ENCODE measurements around the gene PFKP.

The PFKP gene

DNA sequence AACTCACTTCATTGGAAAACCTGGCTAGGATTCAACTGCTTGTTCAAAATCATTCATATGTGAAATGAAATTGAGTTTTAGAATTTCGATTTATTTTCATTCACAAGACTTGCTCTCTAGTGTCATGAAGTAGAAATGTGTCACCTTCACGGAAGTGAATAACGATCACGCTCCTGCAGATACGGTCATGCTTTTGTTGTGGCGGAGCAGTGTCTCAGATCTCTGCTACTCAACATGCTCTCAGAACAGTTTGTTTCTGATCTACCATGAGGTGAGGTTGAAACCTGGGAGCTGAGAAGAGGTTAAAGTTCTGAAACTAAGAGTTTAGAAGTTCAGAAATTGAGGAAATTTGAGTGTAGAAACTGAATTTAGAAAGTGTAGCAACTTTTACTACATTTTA, 119.0 kb downstream of the PFKP start:
- TF ChIP-seq ZFX (IDR thresholded peaks at IDR 0.05; ENCODE audit: borderline replicate concordance): no peak
- TF ChIP-seq, protein P1, sequence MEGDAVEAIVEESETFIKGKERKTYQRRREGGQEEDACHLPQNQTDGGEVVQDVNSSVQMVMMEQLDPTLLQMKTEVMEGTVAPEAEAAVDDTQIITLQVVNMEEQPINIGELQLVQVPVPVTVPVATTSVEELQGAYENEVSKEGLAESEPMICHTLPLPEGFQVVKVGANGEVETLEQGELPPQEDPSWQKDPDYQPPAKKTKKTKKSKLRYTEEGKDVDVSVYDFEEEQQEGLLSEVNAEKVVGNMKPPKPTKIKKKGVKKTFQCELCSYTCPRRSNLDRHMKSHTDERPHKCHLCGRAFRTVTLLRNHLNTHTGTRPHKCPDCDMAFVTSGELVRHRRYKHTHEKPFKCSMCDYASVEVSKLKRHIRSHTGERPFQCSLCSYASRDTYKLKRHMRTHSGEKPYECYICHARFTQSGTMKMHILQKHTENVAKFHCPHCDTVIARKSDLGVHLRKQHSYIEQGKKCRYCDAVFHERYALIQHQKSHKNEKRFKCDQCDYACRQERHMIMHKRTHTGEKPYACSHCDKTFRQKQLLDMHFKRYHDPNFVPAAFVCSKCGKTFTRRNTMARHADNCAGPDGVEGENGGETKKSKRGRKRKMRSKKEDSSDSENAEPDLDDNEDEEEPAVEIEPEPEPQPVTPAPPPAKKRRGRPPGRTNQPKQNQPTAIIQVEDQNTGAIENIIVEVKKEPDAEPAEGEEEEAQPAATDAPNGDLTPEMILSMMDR (IDR thresholded peaks at IDR 0.05): no peak
- no peak overlapping the region for H3K27ac ChIP-seq
